ENCODE data around the gene THSD8.
A peak's percentile ranks its signal among the peaks of the same experiment; 100 is the strongest.

THSD8 gene

GRCh38 chr19:12779162-12779993 lies 22.5 kb upstream of the THSD8 start:
- no peak for DNase-seq

GRCh38 chr19:12782174-12782423 lies 19.8 kb upstream of the THSD8 start:
- DNase-seq = no peak

- DNase-seq = peak; percentile 97
Observed at GRCh38 chr19:12782424-12783290, 19.2 kb upstream of the THSD8 start.

GRCh38 chr19:12783291-12783848 lies 18.5 kb upstream of the THSD8 start:
- DNase-seq = no peak

GRCh38 chr19:12783849-12784393 lies 17.9 kb upstream of the THSD8 start:
- peak; percentile 51 for DNase-seq

- no peak for DNase-seq
Observed at GRCh38 chr19:12784394-12784870, 17.4 kb upstream of the THSD8 start.

GRCh38 chr19:12784871-12785430 lies 16.9 kb upstream of the THSD8 start:
- peak; percentile 67 for DNase-seq

- peak; percentile 51 for DNase-seq
Observed at GRCh38 chr19:12785431-12786031, 16.3 kb upstream of the THSD8 start.

GRCh38 chr19:12786141-12786870 lies 15.6 kb upstream of the THSD8 start:
- DNase-seq = peak; percentile 86

GRCh38 chr19:12786952-12787351 lies 14.9 kb upstream of the THSD8 start:
- DNase-seq = no peak

- DNase-seq = no peak
Observed at GRCh38 chr19:12787458-12787857, 14.4 kb upstream of the THSD8 start.

- no peak for DNase-seq
Observed at GRCh38 chr19:12788042-12788681, 13.7 kb upstream of the THSD8 start.

GRCh38 chr19:12788682-12789097 lies 13.2 kb upstream of the THSD8 start:
- peak; percentile 86 for DNase-seq

GRCh38 chr19:12789098-12789903 lies 12.6 kb upstream of the THSD8 start:
- no peak for DNase-seq

- DNase-seq = peak; percentile 99
Observed at GRCh38 chr19:12789904-12790619, 11.8 kb upstream of the THSD8 start.

GRCh38 chr19:12790628-12791344 lies 11.1 kb upstream of the THSD8 start:
- no peak for DNase-seq

GRCh38 chr19:12791345-12792050 lies 10.4 kb upstream of the THSD8 start, which contains the start of gene JUNB:
Gene JUNB (plus strand): TSS chr19:12791486. CDS start chr19:12791772, 286 bp downstream.
- peak; percentile 99 for DNase-seq

All from CD4-positive, alpha-beta T cell treated with Interferon gamma for 1 hour (primary cell).